Measurements from ENCODE around the gene FNIP2. TPM values are rescaled to one million over a fixed set of nuclear protein-coding genes. Genes with fewer than 3 reads are reported as not detected.

The FNIP2 gene
- total and polyA plus RNA-seq, 10 of the 15 experiments (the other 5 are each of a cell fraction or from before 2014, with no cell fraction given) = 0.03 to 0.38 (median 0.15) TPM

- ChIA-PET RAD21 (ENCODE audit: unreplicated experiment) (interaction anchor here (1.0 to 4.6 kb wide), 7 partner anchors 18 to 64 kb away, joined by 3 to 29 read pairs (median 5); partner anchors contain the start of gene FNIP2), SMC1A (ENCODE audit: uncharacterized antibody, unreplicated experiment) (interaction anchor here (0.7 to 14.1 kb wide), 10 partner anchors 9 to 77 kb away, joined by 3 to 291 read pairs (median 6); no protein-coding TSS in a partner anchor), CTCF (interaction anchor here (0.7 to 2.7 kb wide), 10 partner anchors 9 to 65 kb away, joined by 3 to 14 read pairs (median 4); no protein-coding TSS in a partner anchor), POLR2A (interaction anchor here (0.5 to 2.6 kb wide), 7 partner anchors 12 to 93 kb away, joined by 3 to 9 read pairs (median 4); no protein-coding TSS in a partner anchor)
- Histone ChIP-seq H3K27me3 (replicated peaks in 1 of 2; ENCODE audit: control insufficient read depth in 2 of 2, insufficient read depth in 2 of 2, low read length in 1 of 2) (no peaks in the 10 kb centered on the region), H3K27ac (ENCODE audit: control insufficient read depth, insufficient read depth) (no peak overlapping the region), H4K20me1 (ENCODE audit: control insufficient read depth, insufficient read depth) (no peaks in the 10 kb centered on the region), H3K36me3 (ENCODE audit: control insufficient read depth in 2 of 2, insufficient read depth in 2 of 2, low read length in 1 of 2) (no peaks in the 10 kb centered on the region), H3K4me2 (ENCODE audit: control insufficient read depth, insufficient read depth) (no peak overlapping the region), H3K4me3 (no peak overlapping the region), H3K4me1 (ENCODE audit: control insufficient read depth, insufficient read depth, low read length) (no peaks in the 10 kb centered on the region), H2AFZ (ENCODE audit: control insufficient read depth, low read depth, low read length) (no peak overlapping the region), H3K9ac (ENCODE audit: control insufficient read depth, insufficient read depth, low read length) (no peak overlapping the region), H3K79me2 (ENCODE audit: control insufficient read depth, insufficient read depth, low read length) (peaks cover 12% of the 10 kb centered on the region), H3K9me3 (replicated peaks; ENCODE audit: control insufficient read depth, insufficient read depth, low read length) (no peaks in the 10 kb centered on the region)
- no peak for DNase-seq (ENCODE audit: low read depth, low spot score)
- FAIRE-seq = no peak
- intact Hi-C loops (cut with micrococcal nuclease; ENCODE audit: unreplicated experiment) = no loop called here
- no peak for ATAC-seq
- BruUV-seq (replicated peaks) = no TSS peak
- in situ Hi-C loops (cut with MboI) = no loop called here
- TF ChIP-seq YBX1 (IDR thresholded peaks at IDR 0.05) (no peak), PRDM15 (CRISPR knock-in tag; IDR thresholded peaks at IDR 0.05) (no peak), NKRF (conservative IDR thresholded peaks at IDR 0.05) (no peak), PAX5 (IDR thresholded peaks at IDR 0.05; ENCODE audit: borderline replicate concordance, low read depth, low read length) (no peak), SKIL (IDR thresholded peaks at IDR 0.05; ENCODE audit: low read depth, poor library complexity, severe bottlenecking) (no peak), IRF3 (IDR thresholded peaks at IDR 0.05) (no peak), IRF4 (IDR thresholded peaks at IDR 0.05; ENCODE audit: low read depth, low read length) (no peak), CHD1 (IDR thresholded peaks at IDR 0.05; ENCODE audit: low read depth, low read length) (no peak), RELB (IDR thresholded peaks at IDR 0.05; ENCODE audit: low read depth) (no peak), IRF5 (IDR thresholded peaks at IDR 0.05; ENCODE audit: borderline replicate concordance) (no peak), JUNB (IDR thresholded peaks at IDR 0.05) (no peak), POLR2AphosphoS5 (IDR thresholded peaks at IDR 0.05; ENCODE audit: low read length) (no peak)
Measured at GRCh38 chr4:158786955-158787354, 18.1 kb downstream of the FNIP2 start.

All from GM12878 (cell line).